ENCODE data around the gene HGF.

Gene HGF

GRCh38 chr7:81789406-81790119, 19.7 kb upstream of the HGF start:
- H3F3A ChIP-seq (ENCODE audit: insufficient read depth, low read length) = no peaks in the 10 kb centered on the region
- H3K9me2 ChIP-seq (ENCODE audit: low read depth, low read length) = no peaks in the 10 kb centered on the region
- H3K4me3 ChIP-seq (ENCODE audit: low read depth, low read length, poor library complexity, severe bottlenecking) = no peak overlapping the region
- no peak overlapping the region for H3K4me2 ChIP-seq (ENCODE audit: low read length)
- no peak overlapping the region for H3K27ac ChIP-seq (ENCODE audit: low read depth, low read length, poor library complexity, severe bottlenecking)
- no peaks in the 10 kb centered on the region for H4K20me1 ChIP-seq (ENCODE audit: insufficient read depth, low read length)
- H3K4me1 ChIP-seq (ENCODE audit: insufficient read depth, low read length, severe bottlenecking) = peaks cover 48% of the 10 kb centered on the region
- H3K79me2 ChIP-seq (ENCODE audit: insufficient read depth, low read length) = no peaks in the 10 kb centered on the region
- no peaks in the 10 kb centered on the region for H3K9me3 ChIP-seq (ENCODE audit: low read length)
- TF ChIP-seq, protein P1, sequence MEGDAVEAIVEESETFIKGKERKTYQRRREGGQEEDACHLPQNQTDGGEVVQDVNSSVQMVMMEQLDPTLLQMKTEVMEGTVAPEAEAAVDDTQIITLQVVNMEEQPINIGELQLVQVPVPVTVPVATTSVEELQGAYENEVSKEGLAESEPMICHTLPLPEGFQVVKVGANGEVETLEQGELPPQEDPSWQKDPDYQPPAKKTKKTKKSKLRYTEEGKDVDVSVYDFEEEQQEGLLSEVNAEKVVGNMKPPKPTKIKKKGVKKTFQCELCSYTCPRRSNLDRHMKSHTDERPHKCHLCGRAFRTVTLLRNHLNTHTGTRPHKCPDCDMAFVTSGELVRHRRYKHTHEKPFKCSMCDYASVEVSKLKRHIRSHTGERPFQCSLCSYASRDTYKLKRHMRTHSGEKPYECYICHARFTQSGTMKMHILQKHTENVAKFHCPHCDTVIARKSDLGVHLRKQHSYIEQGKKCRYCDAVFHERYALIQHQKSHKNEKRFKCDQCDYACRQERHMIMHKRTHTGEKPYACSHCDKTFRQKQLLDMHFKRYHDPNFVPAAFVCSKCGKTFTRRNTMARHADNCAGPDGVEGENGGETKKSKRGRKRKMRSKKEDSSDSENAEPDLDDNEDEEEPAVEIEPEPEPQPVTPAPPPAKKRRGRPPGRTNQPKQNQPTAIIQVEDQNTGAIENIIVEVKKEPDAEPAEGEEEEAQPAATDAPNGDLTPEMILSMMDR (IDR thresholded peaks at IDR 0.05; ENCODE audit: low read length) = no peak
- TF ChIP-seq EZH2 (IDR thresholded peaks at IDR 0.05; ENCODE audit: borderline replicate concordance, low read length) = no peak
- H2AFZ ChIP-seq (ENCODE audit: low read length) = no peak overlapping the region
- no peaks in the 10 kb centered on the region for H3K27me3 ChIP-seq (ENCODE audit: insufficient read depth, low read length)
- H3K36me3 ChIP-seq (ENCODE audit: insufficient read depth, low read length) = no peaks in the 10 kb centered on the region
- no peak overlapping the region for H3K9ac ChIP-seq (ENCODE audit: low read length)

GRCh38 chr7:81788246-81788645, 18.4 kb upstream of the HGF start:
- Histone ChIP-seq H3K79me2 (ENCODE audit: insufficient read depth, low read length) (no peaks in the 10 kb centered on the region), H3K9me3 (ENCODE audit: low read length) (no peaks in the 10 kb centered on the region), H2AFZ (ENCODE audit: low read length) (no peak overlapping the region), H3K9me2 (ENCODE audit: low read depth, low read length) (no peaks in the 10 kb centered on the region), H3K9ac (ENCODE audit: low read length) (no peak overlapping the region), H3K4me1 (ENCODE audit: insufficient read depth, low read length, severe bottlenecking) (peaks cover 46% of the 10 kb centered on the region), H3K4me3 (ENCODE audit: low read depth, low read length, poor library complexity, severe bottlenecking) (no peak overlapping the region), H3K27me3 (ENCODE audit: insufficient read depth, low read length) (no peaks in the 10 kb centered on the region), H3K27ac (ENCODE audit: low read depth, low read length, poor library complexity, severe bottlenecking) (no peak overlapping the region), H3K4me2 (ENCODE audit: low read length) (no peak overlapping the region), H3F3A (ENCODE audit: insufficient read depth, low read length) (no peaks in the 10 kb centered on the region), H3K36me3 (ENCODE audit: insufficient read depth, low read length) (no peaks in the 10 kb centered on the region), H4K20me1 (ENCODE audit: insufficient read depth, low read length) (no peaks in the 10 kb centered on the region)
- TF ChIP-seq, protein P1 (IDR thresholded peaks at IDR 0.05; ENCODE audit: low read length) = no peak
- TF ChIP-seq EZH2 (IDR thresholded peaks at IDR 0.05; ENCODE audit: borderline replicate concordance, low read length) = no peak

GRCh38 chr7:81783818-81784217, 14.0 kb upstream of the HGF start:
- H3K79me2 ChIP-seq (ENCODE audit: insufficient read depth, low read length) = no peaks in the 10 kb centered on the region
- no peaks in the 10 kb centered on the region for H3K27me3 ChIP-seq (ENCODE audit: insufficient read depth, low read length)
- H3K4me3 ChIP-seq (ENCODE audit: low read depth, low read length, poor library complexity, severe bottlenecking) = no peak overlapping the region
- no peaks in the 10 kb centered on the region for H4K20me1 ChIP-seq (ENCODE audit: insufficient read depth, low read length)
- H2AFZ ChIP-seq (ENCODE audit: low read length) = no peak overlapping the region
- no peaks in the 10 kb centered on the region for H3K9me2 ChIP-seq (ENCODE audit: low read depth, low read length)
- TF ChIP-seq, protein P1 (IDR thresholded peaks at IDR 0.05; ENCODE audit: low read length) = no peak
- no peak for TF ChIP-seq EZH2 (IDR thresholded peaks at IDR 0.05; ENCODE audit: borderline replicate concordance, low read length)
- no peaks in the 10 kb centered on the region for H3F3A ChIP-seq (ENCODE audit: insufficient read depth, low read length)
- H3K4me2 ChIP-seq (ENCODE audit: low read length) = peak overlapping the region; percentile 12; the same call in 1 of the 2 replicates
- peaks cover 18% of the 10 kb centered on the region for H3K4me1 ChIP-seq (ENCODE audit: insufficient read depth, low read length, severe bottlenecking)
- no peaks in the 10 kb centered on the region for H3K9me3 ChIP-seq (ENCODE audit: low read length)
- H3K9ac ChIP-seq (ENCODE audit: low read length) = no peak overlapping the region
- H3K36me3 ChIP-seq (ENCODE audit: insufficient read depth, low read length) = no peaks in the 10 kb centered on the region
- peak overlapping the region; percentile 4 for H3K27ac ChIP-seq (ENCODE audit: low read depth, low read length, poor library complexity, severe bottlenecking)

Data from OCI-LY1 (cell line).